ENCODE measurements around the gene MSI2.

- no peak for TF ChIP-seq CTCF (IDR thresholded peaks at IDR 0.05)
- TF ChIP-seq ELF1 (IDR thresholded peaks at IDR 0.05), result no peak
- TF ChIP-seq POLR2AphosphoS5 (IDR thresholded peaks at IDR 0.05; ENCODE audit: low read depth, low read length), result no peak
- TF ChIP-seq SMC3 (IDR thresholded peaks at IDR 0.05; ENCODE audit: low read depth, low read length), result no peak
- no peak for TF ChIP-seq RAD21 (IDR thresholded peaks at IDR 0.05; ENCODE audit: low read length)
- no peak for TF ChIP-seq YY1 (IDR thresholded peaks at IDR 0.05; ENCODE audit: low read depth)
These were observed 344.9 kb downstream of the MSI2 start for GRCh38 chr17:57601143-57601735.
